ENCODE measurements around the gene CORO2A. TPM values are rescaled to one million over a fixed set of nuclear protein-coding genes. Genes with fewer than 3 reads are reported as not detected.
"Not testable (repeated sequence)": the region's sequence is repeated elsewhere in the genome, so short reads cannot be mapped to it uniquely, and the experiment has no call there.

The CORO2A gene
- total and polyA plus RNA-seq, 2 donors, result 5.1 to 7.5 TPM

- no peaks in the 10 kb centered on the region for H3K9me3 ChIP-seq (ENCODE audit: control insufficient read depth in 2 of 2, insufficient read depth in 1 of 2, low read length in 1 of 2)
- H3K27ac ChIP-seq (ENCODE audit: low read depth in 1 of 2, low read length in 1 of 2), result no peak overlapping the region
- H3K4me1 ChIP-seq (ENCODE audit: control insufficient read depth in 2 of 2, insufficient read depth in 2 of 2, low read length in 2 of 2), result peaks cover 9 to 37% of the 10 kb centered on the region in 2 donors
- WGBS, result 97% methylated on average over 6 of the region's 6 CpGs
- DNase-seq (ENCODE audit: low read depth in 6 of 9, low spot score in 9 of 9), result no peak
- peaks cover 0 to 3% of the 10 kb centered on the region in 2 donors for H3K36me3 ChIP-seq (ENCODE audit: control insufficient read depth in 2 of 2, insufficient read depth in 2 of 2, low read length in 1 of 2)
- no peaks in the 10 kb centered on the region for H3K27me3 ChIP-seq (ENCODE audit: control insufficient read depth in 2 of 2, insufficient read depth in 1 of 2, low read length in 1 of 2)
- H3K4me3 ChIP-seq (ENCODE audit: low read length in 2 of 2), result no peak overlapping the region
Observed at GRCh38 chr9:98180996-98181395, 11.4 kb downstream of the CORO2A start.

DNA sequence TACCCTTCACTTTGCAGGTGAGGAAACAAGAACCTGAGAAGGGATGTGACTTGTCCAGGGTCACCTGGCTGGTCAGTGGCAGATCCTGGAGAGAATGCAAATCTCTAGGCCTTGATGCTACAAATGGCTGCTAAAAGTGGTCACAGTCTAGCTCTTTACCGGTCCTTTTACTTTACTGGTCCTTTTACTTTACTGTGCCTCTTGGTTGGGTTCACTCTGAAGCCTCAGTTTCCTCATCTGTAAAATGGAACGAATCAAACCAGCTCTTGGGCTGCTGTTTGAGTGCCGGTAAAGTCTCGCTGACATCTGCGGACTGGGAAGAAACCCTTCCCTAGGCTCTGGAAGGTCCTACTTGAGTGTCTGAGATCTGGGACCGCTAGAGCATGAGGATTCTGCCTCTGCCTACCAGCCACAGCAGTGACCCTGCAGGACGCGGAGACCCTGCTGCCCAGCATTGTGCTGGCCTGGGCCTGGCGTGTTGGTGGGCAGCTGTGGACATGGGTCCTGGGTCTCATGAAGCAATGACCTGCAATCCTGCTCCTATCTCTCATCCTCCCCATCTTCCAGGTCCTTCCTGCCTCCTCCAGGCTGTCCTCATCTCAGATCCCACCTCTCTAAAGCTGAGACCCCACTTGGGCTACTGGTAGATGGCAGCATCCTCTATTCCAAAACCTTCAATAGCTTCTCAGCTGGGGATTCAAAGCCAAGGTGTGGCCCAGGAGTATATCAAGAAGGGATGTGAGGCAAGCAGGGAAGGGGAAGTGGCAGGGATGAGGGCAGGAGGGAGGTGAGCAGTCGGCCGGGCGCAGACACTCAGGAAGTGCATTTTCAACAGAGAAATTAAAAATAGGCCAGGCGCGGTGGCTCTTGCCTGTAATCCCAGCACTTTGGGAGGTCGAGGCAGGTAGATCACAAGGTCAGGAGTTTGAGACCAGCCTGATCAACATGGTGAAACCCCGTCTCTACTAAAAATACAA lies 13.3 kb downstream of the CORO2A start:
- no peak for DNase-seq (ENCODE audit: low read depth in 6 of 9, low spot score in 9 of 9)
- WGBS, result 82% methylated on average over 16 of the region's 16 CpGs
- no peaks in the 10 kb centered on the region for H3K27me3 ChIP-seq (ENCODE audit: control insufficient read depth in 2 of 2, insufficient read depth in 1 of 2, low read length in 1 of 2)
- no peaks in the 10 kb centered on the region for H3K36me3 ChIP-seq (ENCODE audit: control insufficient read depth in 2 of 2, insufficient read depth in 2 of 2, low read length in 1 of 2)
- peaks cover 17 to 49% of the 10 kb centered on the region in 2 donors for H3K4me1 ChIP-seq (ENCODE audit: control insufficient read depth in 2 of 2, insufficient read depth in 2 of 2, low read length in 2 of 2)
- H3K27ac ChIP-seq (ENCODE audit: low read depth in 1 of 2, low read length in 1 of 2), result no peak overlapping the region
- no peak overlapping the region for H3K4me3 ChIP-seq (ENCODE audit: low read length in 2 of 2)
- no peaks in the 10 kb centered on the region for H3K9me3 ChIP-seq (ENCODE audit: control insufficient read depth in 2 of 2, insufficient read depth in 1 of 2, low read length in 1 of 2)

- 90% methylated on average over 9 of the region's 9 CpGs for WGBS
- Histone ChIP-seq H3K4me1 (ENCODE audit: control insufficient read depth in 2 of 2, insufficient read depth in 2 of 2, low read length in 2 of 2) (peaks cover 17 to 53% of the 10 kb centered on the region in 2 donors), H3K36me3 (ENCODE audit: control insufficient read depth in 2 of 2, insufficient read depth in 2 of 2, low read length in 1 of 2) (no peaks in the 10 kb centered on the region), H3K9me3 (ENCODE audit: control insufficient read depth in 2 of 2, insufficient read depth in 1 of 2, low read length in 1 of 2) (no peaks in the 10 kb centered on the region), H3K27me3 (ENCODE audit: control insufficient read depth in 2 of 2, insufficient read depth in 1 of 2, low read length in 1 of 2) (no peaks in the 10 kb centered on the region), H3K27ac (ENCODE audit: low read depth in 1 of 2, low read length in 1 of 2) (no peak overlapping the region), H3K4me3 (ENCODE audit: low read length in 2 of 2) (no peak overlapping the region)
- DNase-seq (ENCODE audit: low read depth in 6 of 9, low spot score in 9 of 9), result no peak
Observed at GRCh38 chr9:98176391-98177259, 15.8 kb downstream of the CORO2A start.

DNA sequence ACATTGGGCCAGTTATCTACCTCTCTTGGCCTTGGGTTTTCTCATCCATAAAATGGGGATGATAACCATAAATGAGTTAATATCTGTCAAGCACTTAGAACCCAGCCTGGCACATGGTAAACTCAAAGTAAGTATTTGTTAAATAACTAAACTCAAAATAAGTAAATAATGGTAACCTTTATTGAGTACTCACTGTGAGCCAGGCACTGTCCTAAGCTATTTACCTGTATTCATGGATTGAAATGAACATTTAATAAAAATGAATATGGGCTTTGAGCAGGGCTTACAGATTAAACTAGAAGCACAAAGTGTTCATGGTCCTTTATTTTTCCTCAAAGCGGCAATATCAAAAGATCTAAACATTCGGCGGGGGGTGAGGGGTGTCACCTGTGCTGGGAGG lies 16.7 kb downstream of the CORO2A start:
- no peak overlapping the region for H3K27ac ChIP-seq (ENCODE audit: low read depth in 1 of 2, low read length in 1 of 2)
- peak in 5 of 9 donors; percentile 28 to 62 (median 37) for DNase-seq (ENCODE audit: low read depth in 6 of 9, low spot score in 9 of 9)
- H3K4me3 ChIP-seq (ENCODE audit: low read length in 2 of 2), result no peak overlapping the region
- H3K9me3 ChIP-seq (ENCODE audit: control insufficient read depth in 2 of 2, insufficient read depth in 1 of 2, low read length in 1 of 2), result no peaks in the 10 kb centered on the region
- no peaks in the 10 kb centered on the region for H3K36me3 ChIP-seq (ENCODE audit: control insufficient read depth in 2 of 2, insufficient read depth in 2 of 2, low read length in 1 of 2)
- H3K4me1 ChIP-seq (ENCODE audit: control insufficient read depth in 2 of 2, insufficient read depth in 2 of 2, low read length in 2 of 2), result peaks cover 17 to 57% of the 10 kb centered on the region in 2 donors
- WGBS, result 41% methylated on average over 3 of the region's 3 CpGs
- no peaks in the 10 kb centered on the region for H3K27me3 ChIP-seq (ENCODE audit: control insufficient read depth in 2 of 2, insufficient read depth in 1 of 2, low read length in 1 of 2)

GRCh38 chr9:98175028-98175569 lies 17.3 kb downstream of the CORO2A start:
- WGBS, result 91% methylated on average over 6 of the region's 6 CpGs
- no peaks in the 10 kb centered on the region for H3K27me3 ChIP-seq (ENCODE audit: control insufficient read depth in 2 of 2, insufficient read depth in 1 of 2, low read length in 1 of 2)
- no peak overlapping the region for H3K4me3 ChIP-seq (ENCODE audit: low read length in 2 of 2)
- peak overlapping the region in 1 of 2 donors; percentile 20 for H3K27ac ChIP-seq (ENCODE audit: low read depth in 1 of 2, low read length in 1 of 2)
- H3K9me3 ChIP-seq (ENCODE audit: control insufficient read depth in 2 of 2, insufficient read depth in 1 of 2, low read length in 1 of 2), result no peaks in the 10 kb centered on the region
- no peaks in the 10 kb centered on the region for H3K36me3 ChIP-seq (ENCODE audit: control insufficient read depth in 2 of 2, insufficient read depth in 2 of 2, low read length in 1 of 2)
- H3K4me1 ChIP-seq (ENCODE audit: control insufficient read depth in 2 of 2, insufficient read depth in 2 of 2, low read length in 2 of 2), result peaks cover 17 to 55% of the 10 kb centered on the region in 2 donors
- DNase-seq (ENCODE audit: low read depth in 6 of 9, low spot score in 9 of 9), result no peak

GRCh38 chr9:98174502-98174918 lies 17.9 kb downstream of the CORO2A start:
- H3K4me1 ChIP-seq (ENCODE audit: control insufficient read depth in 2 of 2, insufficient read depth in 2 of 2, low read length in 2 of 2), result peaks cover 17 to 52% of the 10 kb centered on the region in 2 donors
- not testable (repeated sequence) for DNase-seq (ENCODE audit: low read depth in 6 of 9, low spot score in 9 of 9); H3K27ac ChIP-seq (ENCODE audit: low read depth in 1 of 2, low read length in 1 of 2); H3K36me3 ChIP-seq (ENCODE audit: control insufficient read depth in 2 of 2, insufficient read depth in 2 of 2, low read length in 1 of 2); H3K27me3 ChIP-seq (ENCODE audit: control insufficient read depth in 2 of 2, insufficient read depth in 1 of 2, low read length in 1 of 2); H3K4me3 ChIP-seq (ENCODE audit: low read length in 2 of 2); H3K9me3 ChIP-seq (ENCODE audit: control insufficient read depth in 2 of 2, insufficient read depth in 1 of 2, low read length in 1 of 2)
- WGBS, result 86% methylated on average over 5 of the region's 5 CpGs

GRCh38 chr9:98173181-98173580 lies 19.3 kb downstream of the CORO2A start:
- no peak for DNase-seq (ENCODE audit: low read depth in 6 of 9, low spot score in 9 of 9)
- Histone ChIP-seq H3K27ac (ENCODE audit: low read depth in 1 of 2, low read length in 1 of 2) (no peak overlapping the region), H3K27me3 (ENCODE audit: control insufficient read depth in 2 of 2, insufficient read depth in 1 of 2, low read length in 1 of 2) (no peaks in the 10 kb centered on the region), H3K36me3 (ENCODE audit: control insufficient read depth in 2 of 2, insufficient read depth in 2 of 2, low read length in 1 of 2) (no peaks in the 10 kb centered on the region), H3K4me3 (ENCODE audit: low read length in 2 of 2) (no peak overlapping the region), H3K9me3 (ENCODE audit: control insufficient read depth in 2 of 2, insufficient read depth in 1 of 2, low read length in 1 of 2) (no peaks in the 10 kb centered on the region), H3K4me1 (ENCODE audit: control insufficient read depth in 2 of 2, insufficient read depth in 2 of 2, low read length in 2 of 2) (peaks cover 17 to 50% of the 10 kb centered on the region in 2 donors)
- WGBS, result 98% methylated on average over 16 of the region's 16 CpGs

GRCh38 chr9:98172604-98173003 lies 19.8 kb downstream of the CORO2A start:
- H3K36me3 ChIP-seq (ENCODE audit: control insufficient read depth in 2 of 2, insufficient read depth in 2 of 2, low read length in 1 of 2), result no peaks in the 10 kb centered on the region
- H3K27ac ChIP-seq (ENCODE audit: low read depth in 1 of 2, low read length in 1 of 2), result no peak overlapping the region
- 97% methylated on average over 3 of the region's 3 CpGs for WGBS
- no peaks in the 10 kb centered on the region for H3K27me3 ChIP-seq (ENCODE audit: control insufficient read depth in 2 of 2, insufficient read depth in 1 of 2, low read length in 1 of 2)
- no peak for DNase-seq (ENCODE audit: low read depth in 6 of 9, low spot score in 9 of 9)
- H3K4me1 ChIP-seq (ENCODE audit: control insufficient read depth in 2 of 2, insufficient read depth in 2 of 2, low read length in 2 of 2), result peaks cover 17 to 50% of the 10 kb centered on the region in 2 donors
- H3K4me3 ChIP-seq (ENCODE audit: low read length in 2 of 2), result no peak overlapping the region
- H3K9me3 ChIP-seq (ENCODE audit: control insufficient read depth in 2 of 2, insufficient read depth in 1 of 2, low read length in 1 of 2), result no peaks in the 10 kb centered on the region
